ENCODE measurements around the gene CERS4. TPM values are rescaled to one million over a fixed set of nuclear protein-coding genes. Genes with fewer than 3 reads are reported as not detected.
"Not testable (repeated sequence)": the region's sequence is repeated elsewhere in the genome, so short reads cannot be mapped to it uniquely, and the experiment has no call there.

CERS4 gene, protein sequence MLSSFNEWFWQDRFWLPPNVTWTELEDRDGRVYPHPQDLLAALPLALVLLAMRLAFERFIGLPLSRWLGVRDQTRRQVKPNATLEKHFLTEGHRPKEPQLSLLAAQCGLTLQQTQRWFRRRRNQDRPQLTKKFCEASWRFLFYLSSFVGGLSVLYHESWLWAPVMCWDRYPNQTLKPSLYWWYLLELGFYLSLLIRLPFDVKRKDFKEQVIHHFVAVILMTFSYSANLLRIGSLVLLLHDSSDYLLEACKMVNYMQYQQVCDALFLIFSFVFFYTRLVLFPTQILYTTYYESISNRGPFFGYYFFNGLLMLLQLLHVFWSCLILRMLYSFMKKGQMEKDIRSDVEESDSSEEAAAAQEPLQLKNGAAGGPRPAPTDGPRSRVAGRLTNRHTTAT
- total RNA-seq (2014; rRNA removed; shearing (Covaris generic)) = 9.3 and 9.9 TPM in 2 replicates

DNA sequence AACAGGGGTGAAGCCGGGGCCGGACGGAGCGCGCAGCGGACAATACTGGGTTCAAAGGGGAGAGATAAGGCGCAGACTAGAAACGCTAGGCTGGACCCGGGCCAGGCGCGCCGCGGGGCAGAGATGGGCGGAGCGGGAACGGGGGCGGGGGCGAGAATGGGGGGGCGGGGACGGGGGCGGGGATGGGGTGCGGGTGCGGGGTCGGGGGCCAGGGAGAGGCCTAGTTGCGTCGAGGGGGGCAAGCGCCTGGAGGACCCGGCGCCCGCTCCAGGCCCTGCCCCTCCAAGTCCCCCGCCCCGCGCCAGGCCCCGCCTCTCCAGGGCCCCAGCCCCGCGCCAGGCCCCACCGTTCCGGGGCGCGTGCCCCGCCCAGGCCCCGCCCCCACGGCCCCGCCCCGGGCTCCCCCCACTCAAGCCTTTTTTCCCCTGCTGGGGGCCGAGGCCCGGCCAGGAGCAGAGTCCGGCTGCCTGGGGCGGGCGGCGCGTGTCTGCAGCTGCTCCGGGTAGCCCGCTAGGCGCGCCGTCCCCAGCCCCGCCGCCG lies at the start of gene CERS4:
Gene CERS4 (plus strand): TSS at position 449 of the 540 bp plus-strand sequence. CDS start 41,707 bp downstream, outside the sequence.
- peak within 1 kb of the TSS; percentile 76 for H3K4me3 ChIP-seq
- H3K27ac ChIP-seq = peak within 1 kb of the TSS; percentile 27; the same call in 1 of the 2 replicates
- no peaks in the 10 kb centered on the region for H3K36me3 ChIP-seq
- no peaks in the 10 kb centered on the region for H3K9me3 ChIP-seq (replicated peaks)
- peaks cover 6% of the 10 kb centered on the region; the same call in 1 of the 2 replicates for H3K4me1 ChIP-seq
- no peaks in the 10 kb centered on the region; the same call in 1 of the 2 replicates for H3K27me3 ChIP-seq
- peak; percentile 79 to 83 for DNase-seq

DNA sequence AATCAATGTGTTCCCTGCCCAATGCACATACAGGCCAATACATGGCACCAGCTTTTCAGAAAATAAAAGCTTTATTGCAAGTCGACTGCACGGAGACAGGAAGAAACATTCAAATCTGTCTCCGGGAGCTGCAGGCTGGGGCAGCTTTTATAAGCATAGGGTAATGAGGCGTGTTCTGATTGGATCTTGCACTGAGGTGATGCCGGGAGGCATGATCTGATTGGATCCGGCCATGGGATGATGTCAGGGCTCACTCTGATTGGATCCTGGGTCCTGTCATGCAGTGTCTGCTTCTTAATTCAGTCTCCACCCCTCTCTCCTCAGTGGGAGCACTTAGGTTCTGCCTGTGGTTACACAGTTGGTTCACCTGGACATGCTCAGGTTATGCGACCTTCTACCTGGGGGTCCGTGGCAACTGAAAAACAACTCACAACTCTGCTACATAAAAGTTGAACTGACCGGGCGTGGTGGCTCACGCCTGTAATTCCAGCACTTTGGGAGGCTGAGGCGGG lies 48.0 kb upstream of the CERS4 start:
- Histone ChIP-seq H3K27ac (no peak overlapping the region), H3K36me3 (no peaks in the 10 kb centered on the region), H3K4me1 (0 out of 2 replicates have a peak, but pooled peaks cover 3% of the 10 kb centered on the region), H3K27me3 (no peaks in the 10 kb centered on the region), H3K4me3 (no peak overlapping the region), H3K9me3 (replicated peaks) (no peaks in the 10 kb centered on the region)
- peak; percentile 26 to 54 for DNase-seq

- Histone ChIP-seq H3K4me3 (no peak overlapping the region), H3K4me1 (0 out of 2 replicates have a peak, but pooled peaks cover 3% of the 10 kb centered on the region), H3K36me3 (no peaks in the 10 kb centered on the region), H3K9me3 (replicated peaks) (no peaks in the 10 kb centered on the region), H3K27ac (no peak overlapping the region), H3K27me3 (no peaks in the 10 kb centered on the region)
- DNase-seq = no peak
These were observed 45.4 kb upstream of the CERS4 start for GRCh38 chr19:8163759-8164158.

DNA sequence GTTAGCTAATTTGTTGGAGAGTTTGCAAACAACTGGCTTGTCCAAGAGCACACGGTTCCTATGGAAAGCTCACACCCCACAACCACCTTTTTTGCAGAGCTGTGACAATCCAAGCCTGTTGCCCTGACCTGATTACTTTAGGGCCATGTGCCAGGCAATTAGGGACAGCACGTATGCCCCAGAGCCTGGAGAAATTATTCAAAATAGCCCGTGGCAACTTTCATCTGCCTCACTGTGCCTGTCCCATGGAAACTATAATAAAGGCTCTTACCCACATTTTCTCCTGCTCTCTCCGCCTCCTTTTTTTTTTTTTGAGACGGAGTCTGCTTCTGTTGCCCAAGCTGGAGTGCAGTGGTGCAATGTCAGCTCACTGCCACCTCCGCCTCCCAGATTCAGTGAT lies 41.2 kb upstream of the CERS4 start:
- Histone ChIP-seq H3K4me3 (no peak overlapping the region), H3K36me3 (no peaks in the 10 kb centered on the region), H3K27ac (no peak overlapping the region), H3K27me3 (no peaks in the 10 kb centered on the region), H3K9me3 (replicated peaks) (no peaks in the 10 kb centered on the region), H3K4me1 (no peaks in the 10 kb centered on the region)
- no peak for DNase-seq

DNA sequence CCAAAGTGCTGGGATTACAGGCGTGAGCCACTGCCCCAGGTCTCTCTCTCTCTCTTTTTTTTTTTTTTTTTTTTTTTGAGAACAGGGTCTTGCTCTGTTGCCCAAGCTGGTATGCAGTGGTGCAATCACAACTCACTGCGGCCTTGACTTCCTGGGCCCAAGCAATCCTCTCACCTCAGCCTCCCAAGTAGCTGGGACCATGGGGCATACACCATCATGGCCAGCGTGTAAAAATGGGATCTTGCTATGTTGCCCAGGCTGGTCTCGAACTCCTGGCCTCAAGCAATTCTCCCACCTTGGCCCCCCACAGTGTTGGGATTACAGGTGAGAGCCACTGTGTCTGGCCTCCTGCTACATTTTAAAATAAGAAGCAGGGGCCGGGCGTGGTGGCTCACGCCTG lies 40.6 kb upstream of the CERS4 start:
- H3K4me1 ChIP-seq = no peaks in the 10 kb centered on the region
- H3K27me3 ChIP-seq = no peaks in the 10 kb centered on the region
- DNase-seq = no peak
- no peak overlapping the region for H3K27ac ChIP-seq
- H3K36me3 ChIP-seq = no peaks in the 10 kb centered on the region
- no peak overlapping the region for H3K4me3 ChIP-seq
- H3K9me3 ChIP-seq (replicated peaks) = no peaks in the 10 kb centered on the region

GRCh38 chr19:8174706-8175105 lies 34.5 kb upstream of the CERS4 start:
- no peaks in the 10 kb centered on the region for H3K9me3 ChIP-seq (replicated peaks)
- DNase-seq = no peak

GRCh38 chr19:8180018-8180417 lies 29.2 kb upstream of the CERS4 start:
- Histone ChIP-seq H3K9me3 (replicated peaks) (no peaks in the 10 kb centered on the region), H3K27me3 (no peaks in the 10 kb centered on the region), H3K27ac (no peak overlapping the region), H3K36me3 (no peaks in the 10 kb centered on the region), H3K4me3 (no peak overlapping the region), H3K4me1 (no peaks in the 10 kb centered on the region)
- DNase-seq = no peak

More at GRCh38 chr19:8174706-8175105, 34.5 kb upstream of the CERS4 start:
- no peaks in the 10 kb centered on the region for H3K36me3 ChIP-seq
- H3K4me1 ChIP-seq = no peaks in the 10 kb centered on the region
- H3K4me3 ChIP-seq = no peak overlapping the region
- no peaks in the 10 kb centered on the region for H3K27me3 ChIP-seq
- no peak overlapping the region for H3K27ac ChIP-seq

DNA sequence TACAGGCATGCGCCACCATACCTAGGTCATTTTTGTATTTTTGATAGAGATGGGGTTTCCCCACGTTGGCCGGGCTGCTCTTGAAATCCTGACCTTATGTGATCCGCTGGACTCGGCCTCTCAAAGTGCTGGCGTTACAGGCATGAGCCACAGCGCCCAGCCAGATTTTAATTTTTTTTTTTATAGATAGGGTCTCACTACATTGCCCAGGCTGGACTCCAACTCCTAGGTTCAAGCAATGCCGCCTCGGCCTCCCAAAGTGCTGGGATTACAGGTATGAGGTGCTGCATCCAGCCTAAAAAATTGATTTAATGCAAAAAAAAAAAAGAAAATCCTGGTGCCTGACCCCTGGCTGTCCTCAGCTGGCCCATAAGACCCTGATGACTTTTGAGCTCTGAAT lies 24.9 kb upstream of the CERS4 start:
- no peak for DNase-seq
- no peak overlapping the region for H3K4me3 ChIP-seq
- no peaks in the 10 kb centered on the region for H3K36me3 ChIP-seq
- H3K27me3 ChIP-seq = no peaks in the 10 kb centered on the region
- no peaks in the 10 kb centered on the region for H3K9me3 ChIP-seq (replicated peaks)
- no peaks in the 10 kb centered on the region for H3K4me1 ChIP-seq
- H3K27ac ChIP-seq = no peak overlapping the region

DNA sequence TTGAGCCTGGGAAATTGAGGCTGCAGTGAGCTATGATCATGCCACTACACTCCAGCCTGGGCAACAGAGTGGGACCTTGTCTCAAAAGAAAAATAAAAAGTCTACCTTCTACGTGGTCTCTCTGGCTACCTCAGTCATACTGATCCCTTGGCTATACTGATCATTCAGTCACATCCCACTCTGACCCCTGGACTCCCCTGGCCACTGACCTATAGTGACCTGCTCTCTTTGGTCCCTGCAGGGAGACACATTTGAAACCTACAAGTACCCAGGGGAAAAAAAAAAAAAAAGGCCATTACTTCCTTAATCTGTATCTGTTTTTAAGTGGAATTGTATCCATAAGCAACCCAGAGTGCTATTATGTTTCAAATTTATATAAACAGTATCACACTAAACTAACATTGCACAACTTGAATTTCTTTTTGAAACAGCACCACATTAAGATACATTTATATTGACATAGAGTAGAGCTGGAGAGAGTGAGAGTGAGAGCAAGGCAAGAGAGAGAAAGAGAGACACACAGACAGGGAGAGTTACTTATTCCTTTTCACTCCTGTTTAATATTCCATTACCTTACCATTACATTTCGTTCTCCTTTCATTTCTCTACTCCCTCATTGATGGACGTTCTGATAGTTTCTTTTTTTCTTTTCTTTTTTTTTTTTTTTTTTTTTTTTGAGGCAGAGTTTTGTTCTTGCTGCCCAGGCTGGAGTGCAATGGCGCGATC lies 23.7 kb upstream of the CERS4 start:
- Histone ChIP-seq H3K4me3 (no peak overlapping the region), H3K4me1 (no peaks in the 10 kb centered on the region), H3K36me3 (no peaks in the 10 kb centered on the region), H3K27me3 (no peaks in the 10 kb centered on the region), H3K27ac (no peak overlapping the region), H3K9me3 (replicated peaks) (no peaks in the 10 kb centered on the region)
- no peak for DNase-seq

GRCh38 chr19:8192221-8192820 lies 16.8 kb upstream of the CERS4 start:
- Histone ChIP-seq H3K36me3 (no peaks in the 10 kb centered on the region), H3K4me3 (no peak overlapping the region), H3K9me3 (replicated peaks) (no peaks in the 10 kb centered on the region), H3K4me1 (no peaks in the 10 kb centered on the region), H3K27me3 (no peaks in the 10 kb centered on the region), H3K27ac (no peak overlapping the region)
- DNase-seq = no peak

DNA sequence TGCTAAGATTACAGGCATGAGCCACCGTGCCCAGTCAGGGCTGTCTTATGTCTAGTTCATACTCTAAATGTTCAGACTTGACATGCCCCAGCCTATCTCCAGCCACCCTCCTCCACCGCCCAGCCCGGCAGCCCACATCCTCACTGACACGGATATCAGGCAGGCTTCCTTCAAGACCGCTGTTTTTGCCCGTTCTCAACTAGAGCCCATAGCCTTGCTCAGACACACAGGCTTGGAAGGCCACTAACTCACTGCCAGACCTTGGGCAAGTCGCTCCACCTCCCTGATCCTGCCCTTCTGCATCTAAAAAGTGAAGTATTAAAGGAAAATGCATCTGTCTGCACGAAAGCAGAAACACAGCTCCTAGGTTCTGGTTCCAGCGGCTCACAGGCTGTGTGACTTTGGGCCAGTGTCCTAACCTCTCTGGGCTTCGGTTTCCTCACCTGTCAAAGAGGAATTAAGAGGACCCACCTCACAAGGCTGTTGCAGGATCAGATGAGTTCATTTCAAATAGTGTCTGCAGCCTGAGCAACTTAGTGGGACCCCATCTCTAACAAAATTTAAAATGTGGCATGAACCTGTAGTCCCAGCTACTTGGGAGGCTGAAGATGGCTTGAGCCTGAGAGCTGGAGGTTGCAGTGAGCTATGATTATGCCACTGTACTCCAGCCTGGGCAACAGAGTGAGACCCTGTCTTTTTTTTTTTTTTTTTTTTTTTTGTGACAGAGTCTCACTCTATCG lies 14.5 kb upstream of the CERS4 start:
- H3K27ac ChIP-seq = no peak overlapping the region
- no peaks in the 10 kb centered on the region for H3K9me3 ChIP-seq (replicated peaks)
- no peaks in the 10 kb centered on the region for H3K36me3 ChIP-seq
- no peaks in the 10 kb centered on the region for H3K27me3 ChIP-seq
- no peaks in the 10 kb centered on the region for H3K4me1 ChIP-seq
- DNase-seq = no peak
- no peak overlapping the region for H3K4me3 ChIP-seq

- Histone ChIP-seq H3K27me3 (no peaks in the 10 kb centered on the region), H3K9me3 (replicated peaks) (no peaks in the 10 kb centered on the region), H3K4me3 (no peak overlapping the region), H3K27ac (no peak overlapping the region), H3K36me3 (no peaks in the 10 kb centered on the region), H3K4me1 (no peaks in the 10 kb centered on the region)
- DNase-seq = no peak
These were observed 12.8 kb upstream of the CERS4 start for GRCh38 chr19:8196271-8196927.

DNA sequence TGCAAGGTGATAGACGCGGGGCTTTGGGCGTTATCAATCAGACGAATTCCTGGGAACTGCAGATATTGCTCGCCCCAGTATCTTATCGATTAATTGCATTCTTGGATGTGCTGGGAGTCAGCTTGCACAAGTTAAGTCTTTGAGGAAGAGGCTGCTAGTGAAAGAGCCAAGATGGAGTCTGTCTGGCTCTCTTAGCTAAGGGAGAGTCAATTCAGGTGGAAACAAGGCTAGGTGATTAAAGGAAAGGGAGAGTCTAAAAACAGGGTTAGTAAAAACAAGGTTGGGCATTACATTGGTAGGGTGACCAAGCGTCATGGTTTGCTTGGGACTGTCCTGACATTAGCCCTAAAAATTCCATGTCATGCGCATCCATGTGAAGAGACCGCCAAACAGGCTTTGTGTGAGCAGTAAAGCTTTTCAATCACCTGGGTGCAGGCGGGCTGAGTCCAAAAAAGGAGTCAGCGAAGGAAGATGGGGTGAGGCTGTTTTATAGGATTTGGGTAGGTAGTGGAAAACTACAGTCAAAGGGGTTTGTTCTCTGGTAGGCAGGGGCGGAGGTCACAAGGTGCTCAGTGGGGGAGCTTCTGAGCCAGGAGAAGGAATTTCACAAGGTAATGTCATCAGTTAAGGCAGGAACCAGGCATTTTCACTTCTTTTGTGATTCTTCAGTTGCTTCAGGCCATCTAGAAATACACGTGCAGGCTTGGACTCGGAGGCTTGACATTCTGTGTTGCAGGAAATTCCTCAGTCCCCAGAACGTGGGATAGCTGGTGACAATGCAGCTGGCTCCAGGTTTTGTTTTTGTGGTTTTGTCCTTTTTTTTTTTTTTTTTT lies 5.7 kb upstream of the CERS4 start:
- H3K36me3 ChIP-seq; H3K4me3 ChIP-seq; H3K4me1 ChIP-seq; H3K9me3 ChIP-seq (replicated peaks); H3K27ac ChIP-seq; DNase-seq; H3K27me3 ChIP-seq: not testable (repeated sequence)
